Kidney (tissue), 14 donors: ENCODE measurements around the gene MREG. TPM values are rescaled to one million over a fixed set of nuclear protein-coding genes. Genes with fewer than 3 reads are reported as not detected.

Experiments used
- DNase-seq, 5 donors: peaks; one replicate each; pipeline ENCODE4 v3.0.0-alpha.2; 2013 to 2020
- FAIRE-seq: peaks from 2 replicates; lab custom pipeline; 2012; peaks lifted over from hg19 to GRCh38; lab: Jason Lieb, UNC
- H3K27ac ChIP-seq, 2 donors: one replicate each; pipeline ENCODE4 v1.7.0; 2013; ENCODE audit warnings: low read depth in 2 of 2, low read length in 2 of 2, inconsistent platforms in 1 of 2
- H3K27me3 ChIP-seq: one replicate; pipeline ENCODE4 v1.7.1; 2013; ENCODE audit warnings: low read length, inconsistent platforms; ENCODE audit not compliant: control insufficient read depth, insufficient read depth
- H3K36me3 ChIP-seq, 3 donors: one replicate each; pipeline versions ENCODE4 v1.7.0 to v1.7.1; 2013; ENCODE audit warnings: low read length in 3 of 3, control low read depth in 1 of 3, inconsistent platforms in 1 of 3; ENCODE audit not compliant: insufficient read depth in 3 of 3, control insufficient read depth in 2 of 3
- H3K4me1 ChIP-seq, 3 donors: one replicate each; pipeline versions ENCODE4 v1.7.0 to v1.7.1; 2013; ENCODE audit warnings: low read length in 3 of 3, inconsistent platforms in 1 of 3, low read depth in 1 of 3; ENCODE audit not compliant: control insufficient read depth in 2 of 3, insufficient read depth in 2 of 3
- H3K4me3 ChIP-seq, 3 donors: one replicate each; pipeline versions ENCODE4 v1.7.0 to v1.8.1; 2013; ENCODE audit warnings: low read length in 3 of 3, control low read depth in 1 of 3, inconsistent platforms in 1 of 3
- H3K9ac ChIP-seq, 3 donors: one replicate each; pipeline versions ENCODE4 v1.7.0 to v1.7.1; 2013; ENCODE audit warnings: low read length in 3 of 3, control low read depth in 1 of 3, inconsistent platforms in 1 of 3
- H3K9me3 ChIP-seq, 3 donors: one replicate each; pipeline versions ENCODE4 v1.7.0 to v1.7.1; 2013; ENCODE audit warnings: low read length in 3 of 3, control low read depth in 1 of 3, inconsistent platforms in 1 of 3; ENCODE audit not compliant: control insufficient read depth in 2 of 3, insufficient read depth in 1 of 3
- intact Hi-C: fragments of 100-400 bp; cut with DNase I; formaldehyde crosslinking; loops from one replicate; pipeline ENCODE4 v1.11.1; 2022
- polyA plus RNA-seq: library from polyadenylated mRNA; stranded (reverse); fragments of 350-450 nt; fragmentation: Illumina TruSeq; extraction: RNeasy Lipid Tissue Mini Kit (QIAGEN cat#74804); gene quantifications from one replicate; pipeline ENCODE4 v1.2.3, GENCODE V29; 2014; ENCODE audit warnings: low read depth, low replicate concordance; ENCODE audit not compliant: insufficient read depth
- total RNA-seq: library from RNA; stranded (reverse); fragmentation: NEBNext Ultra II Directional; extraction: Animal tissue kit (Norgen Biotek cat#: 25700); gene quantifications from one replicate; pipeline ENCODE4 v1.2.1, GENCODE V29; 2021
- TF ChIP-seq, protein P1 (sequence below): IDR thresholded peaks from 3 replicates; pipeline ENCODE4 v1.5.1; 2012; ENCODE audit warnings: mild to moderate bottlenecking, moderate library complexity, borderline replicate concordance; ENCODE audit not compliant: insufficient read depth; ENCODE audit errors: extremely low read depth
- donor health status: control.
- donor health status: control.
- donor health status: control.
- donor health status: control.
- donor health status: control.
- donor health status: DM: yes; HTN: yes; CAD: no.
- donor health status: Normal renal cell carcinoma (clear cell type).

The MREG gene
- total and polyA plus RNA-seq, 2 donors from 2014 or later, result 3.6 to 16.7 TPM

DNA sequence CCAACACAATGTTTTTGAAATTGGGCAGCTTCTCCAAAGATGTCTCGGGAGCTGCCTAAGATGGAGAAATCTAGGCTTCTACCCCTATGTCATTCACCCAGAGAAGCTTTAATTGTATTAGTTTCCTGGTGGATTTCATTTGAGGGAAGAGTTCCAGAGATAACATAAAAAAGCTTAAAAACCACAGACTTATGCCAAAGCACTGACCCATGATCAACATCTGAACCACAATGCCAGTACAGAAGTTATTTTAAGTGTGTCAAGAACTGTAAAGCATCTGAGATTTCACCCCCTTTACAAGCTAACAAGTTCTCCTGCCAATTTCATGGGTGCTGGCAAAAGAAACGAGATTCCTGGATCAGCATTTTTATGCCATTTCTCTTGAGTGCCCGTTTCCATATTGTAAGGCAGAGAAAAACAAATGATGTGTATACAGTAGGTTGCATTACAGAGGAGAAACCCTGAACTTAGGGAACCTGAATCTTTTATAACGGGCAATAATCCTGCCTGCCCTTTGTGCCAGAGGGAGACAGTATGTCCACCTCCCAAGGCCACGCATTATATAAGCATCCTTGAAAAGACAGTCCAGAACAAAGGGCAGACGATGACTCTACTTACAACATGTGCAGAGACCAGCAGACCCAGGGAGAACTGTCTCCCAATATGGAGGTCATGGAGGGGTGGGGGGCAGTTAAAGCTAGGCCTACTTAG lies 44.1 kb downstream of the MREG start:
- Histone ChIP-seq H3K36me3 (peaks cover 0 to 2% (median 0%) of the 10 kb centered on the region in 3 donors), H3K4me3 (no peak overlapping the region), H3K9me3 (no peaks in the 10 kb centered on the region), H3K27me3 (no peaks in the 10 kb centered on the region), H3K4me1 (peaks cover 0 to under 1% (median 0%) of the 10 kb centered on the region in 3 donors), H3K9ac (no peak overlapping the region), H3K27ac (no peak overlapping the region)
- intact Hi-C loops, result no loop called here
- DNase-seq (no peak), FAIRE-seq (no peak)
- TF ChIP-seq, protein P1, sequence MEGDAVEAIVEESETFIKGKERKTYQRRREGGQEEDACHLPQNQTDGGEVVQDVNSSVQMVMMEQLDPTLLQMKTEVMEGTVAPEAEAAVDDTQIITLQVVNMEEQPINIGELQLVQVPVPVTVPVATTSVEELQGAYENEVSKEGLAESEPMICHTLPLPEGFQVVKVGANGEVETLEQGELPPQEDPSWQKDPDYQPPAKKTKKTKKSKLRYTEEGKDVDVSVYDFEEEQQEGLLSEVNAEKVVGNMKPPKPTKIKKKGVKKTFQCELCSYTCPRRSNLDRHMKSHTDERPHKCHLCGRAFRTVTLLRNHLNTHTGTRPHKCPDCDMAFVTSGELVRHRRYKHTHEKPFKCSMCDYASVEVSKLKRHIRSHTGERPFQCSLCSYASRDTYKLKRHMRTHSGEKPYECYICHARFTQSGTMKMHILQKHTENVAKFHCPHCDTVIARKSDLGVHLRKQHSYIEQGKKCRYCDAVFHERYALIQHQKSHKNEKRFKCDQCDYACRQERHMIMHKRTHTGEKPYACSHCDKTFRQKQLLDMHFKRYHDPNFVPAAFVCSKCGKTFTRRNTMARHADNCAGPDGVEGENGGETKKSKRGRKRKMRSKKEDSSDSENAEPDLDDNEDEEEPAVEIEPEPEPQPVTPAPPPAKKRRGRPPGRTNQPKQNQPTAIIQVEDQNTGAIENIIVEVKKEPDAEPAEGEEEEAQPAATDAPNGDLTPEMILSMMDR, result no peak

DNA sequence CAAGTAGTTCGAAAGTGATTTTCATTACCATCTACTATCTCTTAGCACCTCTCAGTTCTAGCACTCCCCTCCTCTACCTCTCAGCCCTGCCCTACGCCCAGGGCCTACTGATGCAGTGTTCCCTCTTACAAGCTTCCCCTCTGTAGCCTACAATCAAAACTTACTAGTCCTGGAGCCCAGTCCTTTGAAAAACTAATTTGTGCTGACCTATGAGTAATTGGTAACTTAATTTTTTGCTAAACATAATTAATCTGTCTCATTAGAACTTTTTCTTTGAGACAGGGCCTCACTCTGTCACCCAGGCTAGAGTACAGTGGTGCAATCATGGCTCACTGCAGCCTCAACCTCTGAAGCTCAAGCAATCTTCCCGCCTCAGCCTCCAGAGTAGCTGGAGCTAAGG lies 44.9 kb downstream of the MREG start:
- no peaks in the 10 kb centered on the region for H3K9me3 ChIP-seq
- DNase-seq, result no peak
- intact Hi-C loops, result no loop called here
- TF ChIP-seq, protein P1, result no peak
- H3K27me3 ChIP-seq, result no peaks in the 10 kb centered on the region
- FAIRE-seq, result no peak
- H3K9ac ChIP-seq, result no peak overlapping the region
- peaks cover 0 to 2% (median 0%) of the 10 kb centered on the region in 3 donors for H3K36me3 ChIP-seq
- H3K4me1 ChIP-seq, result no peaks in the 10 kb centered on the region
- H3K4me3 ChIP-seq, result no peak overlapping the region
- no peak overlapping the region for H3K27ac ChIP-seq

DNA sequence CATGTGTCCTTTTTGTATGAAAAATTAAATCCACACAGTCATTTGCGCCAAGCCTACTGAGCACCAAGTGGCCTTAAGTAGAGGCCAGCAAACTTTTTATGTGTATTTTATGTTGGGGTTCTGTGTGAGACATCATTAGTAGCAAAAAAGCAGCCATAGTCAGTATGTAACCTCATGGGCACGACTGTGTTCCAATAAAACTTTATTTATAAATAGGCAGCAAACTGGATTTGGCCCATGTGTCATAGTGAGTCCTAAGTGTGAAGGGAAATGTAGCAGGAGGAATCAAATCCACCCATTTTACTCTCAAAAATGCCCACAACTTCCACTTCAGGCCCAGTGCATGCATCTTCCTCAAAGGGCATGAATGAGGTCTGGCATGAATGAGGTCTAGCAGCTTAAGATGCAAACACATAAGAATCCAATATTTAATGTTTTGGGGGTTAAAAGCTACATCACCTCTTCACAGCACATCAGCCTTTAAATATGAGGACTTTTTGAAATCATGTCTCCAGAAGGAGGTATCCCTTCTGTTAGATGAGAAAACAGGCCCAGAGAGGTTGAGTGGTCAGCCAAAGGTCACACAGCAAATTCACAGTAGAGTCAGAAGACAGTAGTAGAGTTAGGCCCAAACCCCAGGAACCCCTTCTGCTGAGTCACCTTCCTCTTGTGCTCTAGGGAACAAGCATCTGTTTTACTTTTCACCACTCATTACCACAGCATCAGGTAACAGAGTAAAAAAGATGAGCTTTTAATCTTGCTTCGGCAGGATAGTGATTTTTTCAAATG lies 45.6 kb downstream of the MREG start:
- TF ChIP-seq, protein P1, result no peak
- DNase-seq (no peak), FAIRE-seq (no peak)
- intact Hi-C loops, result no loop called here
- H3K36me3 ChIP-seq, result peaks cover 0 to 2% (median 0%) of the 10 kb centered on the region in 3 donors
- no peaks in the 10 kb centered on the region for H3K27me3 ChIP-seq
- no peak overlapping the region for H3K4me3 ChIP-seq
- H3K9me3 ChIP-seq, result no peaks in the 10 kb centered on the region
- H3K9ac ChIP-seq, result no peak overlapping the region
- H3K4me1 ChIP-seq, result no peaks in the 10 kb centered on the region
- no peak overlapping the region for H3K27ac ChIP-seq
